Stimulated activated naive B cell treated with anti-CD40 and anti-IgM and Interleukin-4, amounts not matched to agents 10 μg/mL and 1 μg/mL and 100 μg/mL, for 72 hours (primary cell): Measurements from ENCODE around the gene SPINK4.

ENCODE experiments used
- ATAC-seq, 2 donors: fragments of 150-1000 bp; cut with Tn5 transposase; replicated peaks; 2 replicates each; pipeline ENCODE4 v1.10.0; 2021; ENCODE audit warnings: moderate library complexity in 1 of 2
- DNase-seq: peaks from one replicate; pipeline ENCODE4 v3.0.0; 2021
- H3K27ac Mint-ChIP-seq: one replicate; pipeline ENCODE4 v1.8.0; 2022; ENCODE audit warnings: mild to moderate bottlenecking, mixed read lengths
- H3K27me3 Mint-ChIP-seq, 2 donors: one replicate each; pipeline ENCODE4 v1.8.0; 2022; ENCODE audit warnings: mixed read lengths in 2 of 2
- H3K36me3 Mint-ChIP-seq, 2 donors: one replicate each; pipeline ENCODE4 v1.8.0; 2022; ENCODE audit warnings: mixed read lengths in 2 of 2, mild to moderate bottlenecking in 1 of 2
- H3K4me1 Mint-ChIP-seq, 2 donors: one replicate each; pipeline ENCODE4 v1.8.0; 2022; ENCODE audit warnings: mixed read lengths in 2 of 2, mild to moderate bottlenecking in 1 of 2
- H3K4me3 Mint-ChIP-seq, 2 donors: one replicate each; pipeline ENCODE4 v1.8.0; 2022; ENCODE audit warnings: mild to moderate bottlenecking in 2 of 2, mixed read lengths in 2 of 2, moderate library complexity in 1 of 2
- H3K9me3 Mint-ChIP-seq, 2 donors: one replicate each; pipeline ENCODE4 v1.8.0; 2022; ENCODE audit warnings: mixed read lengths in 2 of 2, mild to moderate bottlenecking in 1 of 2

SPINK4 gene, protein sequence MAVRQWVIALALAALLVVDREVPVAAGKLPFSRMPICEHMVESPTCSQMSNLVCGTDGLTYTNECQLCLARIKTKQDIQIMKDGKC

DNA sequence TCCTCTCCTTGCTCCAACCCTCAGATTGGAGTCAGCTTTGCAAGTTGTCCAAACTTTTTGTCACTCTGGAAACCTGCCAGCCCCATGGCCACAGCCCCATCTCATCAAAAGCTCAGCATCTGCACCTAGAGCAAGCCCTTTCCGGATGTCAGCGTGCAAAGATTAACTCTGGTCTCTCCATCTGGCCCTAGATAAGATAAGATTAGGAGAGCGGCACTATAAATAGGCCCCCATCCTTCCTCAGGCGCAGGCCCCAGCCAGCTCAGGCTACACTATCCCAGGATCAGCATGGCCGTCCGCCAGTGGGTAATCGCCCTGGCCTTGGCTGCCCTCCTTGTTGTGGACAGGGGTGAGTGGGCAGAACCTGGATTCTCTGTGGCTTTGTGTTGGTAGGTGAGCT is at the start of gene SPINK4:
Gene SPINK4, plus strand, starts transcription at position 247 of the 400 bp plus-strand sequence. Its CDS starts 42 bp downstream, at position 289.
- no peaks in the 10 kb centered on the region for H3K4me1 Mint-ChIP-seq
- H3K9me3 Mint-ChIP-seq, result no peaks in the 10 kb centered on the region
- ATAC-seq (no peak), DNase-seq (no peak)
- no peak within 1 kb of the TSS for H3K27ac Mint-ChIP-seq
- peaks cover 3 to 4% of the 10 kb centered on the region in 2 donors for H3K36me3 Mint-ChIP-seq
- H3K4me3 Mint-ChIP-seq, result no peak within 1 kb of the TSS
- peaks cover 7 to 14% of the 10 kb centered on the region in 2 donors for H3K27me3 Mint-ChIP-seq

DNA sequence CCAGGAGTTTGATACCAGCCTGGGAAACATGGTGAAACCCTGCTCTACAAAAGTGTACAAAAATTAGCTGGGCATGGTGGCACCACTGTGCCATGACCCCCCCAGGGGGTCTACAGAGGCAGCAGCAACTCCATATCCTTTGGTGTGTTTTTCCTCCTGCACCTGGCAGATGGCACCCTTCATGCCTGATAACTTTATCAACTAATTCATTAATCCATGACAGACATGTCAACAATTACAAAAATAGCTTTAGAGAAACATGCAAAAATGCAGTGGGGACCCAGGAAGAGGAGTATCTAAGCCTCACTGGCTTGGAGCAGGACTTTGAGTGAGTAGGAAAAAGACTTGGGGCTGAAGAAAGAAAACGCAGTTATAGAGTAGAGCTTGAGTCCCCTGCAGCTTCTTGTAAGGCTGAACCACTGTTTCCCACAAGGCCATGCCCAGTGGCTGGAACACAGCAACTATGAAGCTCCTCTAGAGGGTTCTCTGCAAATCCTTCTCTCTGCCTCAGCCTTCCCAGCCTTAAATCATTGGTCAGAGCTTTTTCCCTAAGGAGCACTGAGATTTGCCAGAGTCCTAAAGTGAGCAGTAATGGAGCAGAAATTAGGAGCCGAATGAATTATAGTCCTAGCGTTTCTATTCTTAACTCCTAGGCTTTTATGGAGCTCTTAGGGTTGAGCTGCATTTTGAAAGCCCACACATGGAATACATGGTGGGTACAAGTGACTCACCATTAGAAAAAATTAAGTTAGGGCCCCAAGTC is 47.3 kb upstream of the SPINK4 start:
- H3K4me1 Mint-ChIP-seq, result peaks cover 0 to 6% of the 10 kb centered on the region in 2 donors
- DNase-seq, result no peak
- no peak overlapping the region for H3K27ac Mint-ChIP-seq
- no peaks in the 10 kb centered on the region for H3K9me3 Mint-ChIP-seq
- ATAC-seq, result no peak
- no peak overlapping the region for H3K4me3 Mint-ChIP-seq
- no peaks in the 10 kb centered on the region for H3K27me3 Mint-ChIP-seq
- H3K36me3 Mint-ChIP-seq, result no peaks in the 10 kb centered on the region

- peaks cover 0 to 6% of the 10 kb centered on the region in 2 donors for H3K4me1 Mint-ChIP-seq
- H3K4me3 Mint-ChIP-seq, result no peak overlapping the region
- no peaks in the 10 kb centered on the region for H3K9me3 Mint-ChIP-seq
- no peaks in the 10 kb centered on the region for H3K36me3 Mint-ChIP-seq
- H3K27ac Mint-ChIP-seq, result no peak overlapping the region
- DNase-seq, result no peak
- no peak for ATAC-seq
- no peaks in the 10 kb centered on the region for H3K27me3 Mint-ChIP-seq
These were observed 46.1 kb upstream of the SPINK4 start for GRCh38 chr9:33193818-33194217.

DNA sequence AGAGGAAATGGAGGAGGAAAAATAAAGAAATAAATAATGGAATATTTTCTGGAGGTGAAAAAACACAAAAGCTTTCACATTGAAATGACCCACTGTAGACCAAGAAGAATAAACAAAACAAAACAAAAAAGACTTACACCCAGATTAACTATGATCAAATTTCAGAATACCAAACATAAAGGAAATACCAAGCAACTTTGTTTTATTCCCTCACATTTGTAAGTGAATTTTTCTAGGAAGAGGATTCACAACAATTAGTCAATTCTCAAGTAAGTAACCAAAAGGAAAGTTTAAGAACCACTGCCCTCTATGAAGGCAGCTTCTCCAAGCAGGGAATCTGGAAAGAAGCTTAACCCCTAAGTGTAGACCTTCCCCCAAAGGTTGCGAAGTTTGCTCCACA is 43.2 kb upstream of the SPINK4 start:
- Mint-ChIP-seq H3K27ac (no peak overlapping the region), H3K4me1 (peaks cover 2 to 7% of the 10 kb centered on the region in 2 donors)

GRCh38 chr9:33197279-33198152 is 42.5 kb upstream of the SPINK4 start:
- Mint-ChIP-seq H3K36me3 (no peaks in the 10 kb centered on the region), H3K4me3 (no peak overlapping the region)

More for the DNA sequence above, 43.2 kb upstream of the SPINK4 start:
- Mint-ChIP-seq H3K4me3 (no peak overlapping the region), H3K27me3 (no peaks in the 10 kb centered on the region), H3K36me3 (no peaks in the 10 kb centered on the region), H3K9me3 (no peaks in the 10 kb centered on the region)
- DNase-seq (no peak), ATAC-seq (no peak)

GRCh38 chr9:33198165-33198564 is 41.8 kb upstream of the SPINK4 start:
- DNase-seq (no peak), ATAC-seq (no peak)
- Mint-ChIP-seq H3K4me3 (no peak overlapping the region), H3K4me1 (peaks cover 16% of the 10 kb centered on the region in 2 donors), H3K27ac (no peak overlapping the region), H3K36me3 (no peaks in the 10 kb centered on the region), H3K9me3 (no peaks in the 10 kb centered on the region), H3K27me3 (no peaks in the 10 kb centered on the region)

More at GRCh38 chr9:33197279-33198152, 42.5 kb upstream of the SPINK4 start:
- DNase-seq (no peak), ATAC-seq (no peak)
- Mint-ChIP-seq H3K4me1 (peaks cover 10 to 14% of the 10 kb centered on the region in 2 donors), H3K27ac (no peak overlapping the region), H3K27me3 (no peaks in the 10 kb centered on the region), H3K9me3 (no peaks in the 10 kb centered on the region)

GRCh38 chr9:33202018-33202417 is 37.9 kb upstream of the SPINK4 start:
- H3K27ac Mint-ChIP-seq, result peak overlapping the region; percentile 44
- H3K27me3 Mint-ChIP-seq, result peaks cover 0 to 4% of the 10 kb centered on the region in 2 donors
- peaks cover 16 to 19% of the 10 kb centered on the region in 2 donors for H3K4me1 Mint-ChIP-seq
- peak overlapping the region; percentile 29 to 49 for H3K4me3 Mint-ChIP-seq
- DNase-seq, result no peak
- no peaks in the 10 kb centered on the region for H3K36me3 Mint-ChIP-seq
- H3K9me3 Mint-ChIP-seq, result no peaks in the 10 kb centered on the region
- peak; percentile 55 to 60 for ATAC-seq

- H3K9me3 Mint-ChIP-seq, result no peaks in the 10 kb centered on the region
- peaks cover 0 to 4% of the 10 kb centered on the region in 2 donors for H3K27me3 Mint-ChIP-seq
- H3K4me3 Mint-ChIP-seq, result peak overlapping the region; percentile 29 to 49
- H3K4me1 Mint-ChIP-seq, result peaks cover 16 to 19% of the 10 kb centered on the region in 2 donors
- ATAC-seq (peak; percentile 100), DNase-seq (peak; percentile 80)
- H3K27ac Mint-ChIP-seq, result peak overlapping the region; percentile 1
- no peaks in the 10 kb centered on the region for H3K36me3 Mint-ChIP-seq
These were observed 37.3 kb upstream of the SPINK4 start for GRCh38 chr9:33202552-33203201.

DNA sequence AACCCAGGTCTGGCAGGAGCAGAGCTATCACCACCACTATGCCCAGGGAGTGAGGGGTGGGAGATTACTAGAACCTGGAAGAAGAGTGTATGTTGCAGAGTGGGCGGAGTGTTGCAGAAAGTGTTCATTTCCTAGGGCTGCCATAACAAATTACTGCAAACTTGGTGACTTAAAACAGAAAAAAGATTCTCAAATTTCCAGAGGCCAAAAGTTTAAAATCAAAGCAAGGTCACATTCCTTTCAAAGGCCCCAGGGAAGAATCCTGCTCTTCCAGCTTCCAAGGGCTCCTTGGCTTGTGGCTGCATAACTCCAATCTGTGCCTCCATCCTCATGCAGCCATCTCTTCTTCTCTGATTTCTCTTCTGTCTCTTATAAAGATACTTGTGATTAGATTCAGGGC is 30.6 kb upstream of the SPINK4 start:
- Mint-ChIP-seq H3K36me3 (no peaks in the 10 kb centered on the region), H3K4me3 (no peak overlapping the region), H3K4me1 (peaks cover 0 to 2% of the 10 kb centered on the region in 2 donors)

DNA sequence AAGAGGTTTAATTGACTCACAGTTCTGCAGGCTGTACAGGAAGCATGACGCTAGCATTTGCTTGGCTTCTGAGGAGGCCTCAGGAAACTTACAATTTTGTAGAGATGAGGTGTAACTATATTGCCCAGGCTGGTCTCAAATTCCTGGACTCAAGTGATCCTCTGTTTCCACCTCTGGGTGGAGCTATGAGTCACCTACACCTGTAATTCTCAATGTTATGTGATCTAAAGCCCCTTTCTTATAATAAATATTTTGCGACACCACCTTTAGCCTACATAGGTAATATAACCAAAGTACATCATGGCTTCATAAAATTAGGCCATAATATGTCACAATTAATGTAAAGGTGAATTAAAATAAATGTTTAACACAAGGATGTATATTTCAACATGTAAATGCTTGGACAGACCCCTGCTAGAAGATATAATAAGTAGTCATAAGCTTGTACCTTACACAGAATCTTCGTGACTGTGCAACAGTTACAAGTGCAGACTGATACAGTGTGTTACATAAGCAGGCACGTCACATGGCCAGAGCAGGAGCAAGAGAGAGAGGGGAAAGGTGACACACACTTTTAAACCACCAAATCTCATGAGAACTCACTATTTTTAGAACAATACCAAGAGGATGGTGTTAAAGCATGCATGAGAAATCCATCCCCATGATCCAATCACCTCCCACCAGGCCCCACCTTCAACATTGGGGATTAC is 29.8 kb upstream of the SPINK4 start:
- Mint-ChIP-seq H3K36me3 (no peaks in the 10 kb centered on the region), H3K27me3 (no peaks in the 10 kb centered on the region)

More for the DNA sequence above, 30.6 kb upstream of the SPINK4 start:
- ATAC-seq, result no peak
- DNase-seq, result no peak
- H3K9me3 Mint-ChIP-seq, result no peaks in the 10 kb centered on the region
- H3K27me3 Mint-ChIP-seq, result no peaks in the 10 kb centered on the region
- H3K27ac Mint-ChIP-seq, result no peak overlapping the region

DNA sequence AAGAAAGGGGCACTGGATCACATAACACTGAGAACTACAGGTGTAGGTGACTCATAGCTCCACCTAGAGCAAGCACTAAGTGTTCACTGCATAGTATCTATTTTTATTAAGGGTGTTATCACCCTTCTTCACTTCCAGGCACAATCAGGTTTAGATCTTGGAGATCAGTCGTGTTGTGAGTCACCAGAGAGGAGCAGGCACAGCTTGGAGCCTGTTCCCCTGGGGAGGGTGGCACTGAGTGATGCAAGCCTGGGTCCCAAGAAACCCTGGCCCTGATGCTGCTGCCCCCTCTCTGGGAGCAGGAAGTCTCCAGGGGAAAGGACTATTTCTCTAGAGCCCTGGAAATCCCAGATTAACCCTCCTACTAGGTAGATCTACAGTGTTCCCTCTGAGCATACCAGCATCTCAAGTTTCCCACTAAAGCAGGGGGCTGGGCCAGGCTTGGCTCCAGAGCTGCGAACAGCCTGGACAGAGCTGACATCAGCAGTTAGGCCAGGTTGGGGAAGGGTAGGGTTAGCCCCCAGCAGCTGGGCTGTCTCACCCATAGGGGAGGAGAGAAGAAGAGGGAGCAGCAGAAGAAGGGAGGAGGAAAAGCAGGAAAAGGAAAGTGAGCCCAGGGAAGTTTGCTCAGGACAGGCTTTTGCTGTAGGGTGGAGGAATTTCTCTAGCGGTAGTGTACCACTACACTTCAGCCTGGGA is 28.1 kb upstream of the SPINK4 start:
- DNase-seq (no peak), ATAC-seq (no peak)

More for the DNA sequence above, 29.8 kb upstream of the SPINK4 start:
- H3K4me1 Mint-ChIP-seq, result peaks cover 0 to 2% of the 10 kb centered on the region in 2 donors
- DNase-seq (no peak), ATAC-seq (no peak)
- no peak overlapping the region for H3K27ac Mint-ChIP-seq
- no peaks in the 10 kb centered on the region for H3K9me3 Mint-ChIP-seq
- no peak overlapping the region for H3K4me3 Mint-ChIP-seq

DNA sequence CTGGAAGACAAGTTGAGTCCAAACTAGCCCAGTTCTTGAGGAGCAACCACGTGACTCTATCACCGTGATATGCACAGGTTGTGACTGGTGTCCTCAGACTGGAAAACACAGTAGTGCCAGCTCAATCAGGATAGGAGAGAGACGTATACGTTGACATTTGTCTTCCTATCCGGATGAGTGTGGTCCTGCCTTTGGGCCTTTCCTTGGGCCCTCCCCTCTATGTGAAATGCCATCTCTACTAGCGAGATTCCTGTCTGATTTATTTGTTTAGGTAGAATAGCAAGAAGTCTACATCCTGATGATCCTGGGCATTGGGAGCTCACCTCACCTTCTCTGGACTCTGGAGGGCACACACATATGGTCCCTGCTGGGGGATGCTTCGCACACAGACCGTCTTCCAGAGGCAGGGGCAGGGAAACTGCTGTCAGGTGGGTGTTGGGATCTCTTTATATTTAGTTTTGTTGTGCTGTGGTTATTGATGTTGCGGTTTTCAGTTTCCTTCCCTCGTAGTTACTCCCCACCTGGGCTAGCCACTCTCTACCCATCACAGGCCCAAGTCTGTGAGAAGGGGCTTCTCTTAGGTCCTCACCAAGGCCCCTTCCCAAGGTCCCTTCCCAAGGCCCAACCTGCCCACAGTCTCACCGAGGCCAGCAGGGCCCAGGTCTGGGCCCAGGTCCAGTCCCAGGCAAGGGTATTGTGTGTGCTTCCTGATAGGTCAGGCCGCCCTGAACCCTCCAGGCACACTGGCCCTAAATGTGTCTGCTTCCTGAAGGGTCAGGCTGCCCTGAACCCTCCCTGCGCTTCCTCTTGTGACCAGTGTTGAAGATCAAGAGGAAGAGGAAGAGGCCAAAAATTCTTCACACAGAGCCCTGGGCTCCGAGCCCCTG is 19.0 kb upstream of the SPINK4 start:
- H3K9me3 Mint-ChIP-seq, result no peaks in the 10 kb centered on the region
- no peaks in the 10 kb centered on the region for H3K36me3 Mint-ChIP-seq
- peak in 1 of 2 donors; percentile 16 for ATAC-seq
- no peak overlapping the region for H3K4me3 Mint-ChIP-seq
- H3K27ac Mint-ChIP-seq, result peak overlapping the region; percentile 73
- H3K4me1 Mint-ChIP-seq, result peaks cover 20 to 28% of the 10 kb centered on the region in 2 donors
- no peak for DNase-seq
- H3K27me3 Mint-ChIP-seq, result no peaks in the 10 kb centered on the region

More for the DNA sequence above, 28.1 kb upstream of the SPINK4 start:
- no peaks in the 10 kb centered on the region for H3K36me3 Mint-ChIP-seq
- H3K27ac Mint-ChIP-seq, result peak overlapping the region; percentile 53
- no peaks in the 10 kb centered on the region for H3K9me3 Mint-ChIP-seq
- peaks cover 0 to 2% of the 10 kb centered on the region in 2 donors for H3K4me1 Mint-ChIP-seq
- no peak overlapping the region for H3K4me3 Mint-ChIP-seq
- no peaks in the 10 kb centered on the region for H3K27me3 Mint-ChIP-seq
